NK-92 treated with Interleukin-12 subunit alpha and Interleukin-12 subunit beta, amount 100 ng/mL, for 24 hours (cell line): ENCODE data around the gene PCID2.
"Not testable (repeated sequence)": the region's sequence is repeated elsewhere in the genome, so short reads cannot be mapped to it uniquely, and the experiment has no call there.

Experiments used
- DNase-seq: peaks from one replicate; lab custom pipeline; 2025; lab: John Stamatoyannopoulos, UW

The PCID2 gene

DNA sequence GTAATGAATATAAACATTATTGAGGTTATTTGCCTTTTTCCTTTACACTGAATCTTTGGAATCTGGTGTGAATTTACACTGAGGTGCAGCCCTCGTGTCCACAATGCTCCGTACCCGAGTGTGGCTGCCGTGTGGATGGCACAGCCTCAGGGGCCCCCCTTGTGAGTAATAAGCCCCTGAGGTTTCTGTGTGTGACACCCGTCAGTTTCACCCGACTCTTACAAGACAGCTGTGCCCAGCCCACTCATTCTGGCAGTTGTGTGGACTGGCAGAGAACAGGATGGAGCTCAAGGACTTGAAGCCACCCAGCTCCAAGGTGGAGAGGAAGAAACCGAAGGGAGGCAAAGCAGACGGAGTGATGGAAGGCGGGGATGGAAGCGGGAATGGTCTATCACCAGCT, 42.2 kb downstream of the PCID2 start:
- DNase-seq: no peak

DNA sequence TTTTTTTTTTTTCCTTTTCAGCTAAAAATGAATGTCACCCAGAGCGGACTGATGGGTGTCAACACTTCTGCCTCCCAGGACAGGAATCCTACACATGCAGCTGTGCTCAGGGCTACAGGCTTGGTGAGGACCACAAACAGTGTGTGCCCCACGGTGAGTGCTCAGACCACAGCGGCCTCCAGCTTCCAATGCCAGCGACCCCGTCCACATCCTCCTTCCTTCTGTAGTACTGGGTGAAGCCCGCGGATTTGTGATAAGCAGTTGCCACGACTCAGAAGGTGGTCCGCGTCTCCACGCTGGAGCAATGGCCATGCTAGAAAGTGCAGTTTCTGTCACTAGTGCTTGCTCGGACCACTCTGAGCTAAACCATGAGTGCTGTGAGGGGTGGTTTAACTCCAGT, 44.0 kb downstream of the PCID2 start:
- DNase-seq: no peak

- DNase-seq: no peak
Observed at GRCh38 chr13:113162783-113163685, 45.4 kb downstream of the PCID2 start.

- DNase-seq: not testable (repeated sequence)
Observed at GRCh38 chr13:113161975-113162374, 46.5 kb downstream of the PCID2 start.

- no peak for DNase-seq
Observed at GRCh38 chr13:113161433-113161832, 47.0 kb downstream of the PCID2 start.

- DNase-seq: no peak
Observed at GRCh38 chr13:113160983-113161382, 47.5 kb downstream of the PCID2 start.

DNA sequence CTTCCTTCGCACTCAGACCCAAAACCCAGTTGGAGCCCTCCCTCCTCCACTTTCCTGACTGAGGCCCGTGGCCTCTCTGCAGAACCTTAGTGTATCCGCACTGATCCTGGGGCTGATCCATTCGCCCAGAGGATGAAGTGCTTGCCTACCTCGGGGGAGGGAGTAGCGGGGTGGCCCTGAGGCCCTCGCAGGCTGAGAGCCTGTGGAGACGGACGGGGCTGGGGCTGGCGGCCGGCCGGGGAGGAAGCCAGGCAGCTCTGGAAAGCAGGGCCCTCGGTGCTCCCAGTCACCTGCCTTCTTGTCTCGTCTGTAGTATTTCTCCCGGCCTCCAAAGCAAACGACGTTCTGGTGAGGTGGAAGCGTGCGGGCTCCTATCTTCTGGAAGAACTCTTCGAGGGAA, 48.8 kb downstream of the PCID2 start:
- no peak for DNase-seq

DNA sequence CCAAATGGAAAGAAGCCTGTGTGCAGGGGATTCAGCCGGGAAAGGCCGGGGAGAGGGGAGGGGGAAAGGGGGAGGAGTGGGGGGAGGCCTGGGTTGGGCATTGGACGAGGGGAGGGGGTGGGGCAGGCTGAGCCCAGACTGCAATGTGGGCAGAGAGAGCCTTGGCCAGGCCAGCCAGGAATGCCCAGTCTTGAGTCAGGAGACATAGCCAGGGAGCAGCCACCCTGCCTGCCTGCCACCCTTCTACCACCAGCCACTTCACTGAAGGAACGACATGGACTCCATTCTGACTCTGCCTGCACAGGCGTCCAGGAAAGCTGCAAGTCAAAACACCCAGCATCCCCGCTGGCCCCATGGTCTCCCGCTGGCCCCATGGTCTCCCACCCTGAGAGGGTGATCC, 49.5 kb downstream of the PCID2 start:
- DNase-seq: no peak

DNA sequence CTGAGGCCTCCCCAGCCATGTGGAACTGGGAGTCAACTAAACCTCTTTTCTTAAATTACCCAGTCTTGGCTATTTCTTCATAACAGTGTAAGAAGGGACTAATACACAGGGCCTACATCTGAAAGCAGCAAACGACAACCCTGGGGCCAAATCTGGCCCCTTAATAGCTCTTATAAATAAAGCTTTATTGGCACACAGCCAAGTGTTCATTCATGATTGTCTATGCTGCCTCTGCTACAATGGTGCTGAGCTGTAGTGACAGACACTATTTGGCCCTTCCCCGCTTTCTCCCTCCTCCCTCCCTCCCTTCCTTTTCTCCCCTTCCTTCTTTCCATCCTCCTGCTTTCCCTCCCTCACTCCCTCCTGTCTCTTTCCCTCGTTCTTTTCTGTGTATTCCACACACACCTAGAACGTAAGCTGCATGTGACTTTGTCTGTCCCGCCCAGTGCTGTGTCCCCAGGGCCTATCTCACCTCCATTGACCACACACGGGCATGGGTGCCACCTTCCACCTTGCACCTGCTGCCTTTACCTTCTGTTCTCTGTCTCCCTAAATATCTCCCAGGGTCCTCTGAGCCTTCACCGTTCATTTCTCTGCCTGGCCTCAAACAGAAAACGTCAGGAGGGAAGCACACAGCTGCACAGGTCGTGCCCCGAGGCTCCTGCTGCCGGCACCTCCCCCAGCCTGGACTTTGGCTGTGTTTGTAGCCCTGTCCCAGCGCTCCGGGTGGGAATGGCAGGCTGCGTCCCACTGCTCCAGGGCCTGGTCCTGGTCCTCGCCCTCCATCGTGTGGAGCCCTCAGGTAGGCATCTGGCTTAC, 50.3 kb downstream of the PCID2 start, which contains the start of gene PROZ:
PROZ (plus strand) TSS at position 720 of the 819 bp plus-strand sequence; CDS start at position 733, 13 bp downstream.
- no peak for DNase-seq

DNA sequence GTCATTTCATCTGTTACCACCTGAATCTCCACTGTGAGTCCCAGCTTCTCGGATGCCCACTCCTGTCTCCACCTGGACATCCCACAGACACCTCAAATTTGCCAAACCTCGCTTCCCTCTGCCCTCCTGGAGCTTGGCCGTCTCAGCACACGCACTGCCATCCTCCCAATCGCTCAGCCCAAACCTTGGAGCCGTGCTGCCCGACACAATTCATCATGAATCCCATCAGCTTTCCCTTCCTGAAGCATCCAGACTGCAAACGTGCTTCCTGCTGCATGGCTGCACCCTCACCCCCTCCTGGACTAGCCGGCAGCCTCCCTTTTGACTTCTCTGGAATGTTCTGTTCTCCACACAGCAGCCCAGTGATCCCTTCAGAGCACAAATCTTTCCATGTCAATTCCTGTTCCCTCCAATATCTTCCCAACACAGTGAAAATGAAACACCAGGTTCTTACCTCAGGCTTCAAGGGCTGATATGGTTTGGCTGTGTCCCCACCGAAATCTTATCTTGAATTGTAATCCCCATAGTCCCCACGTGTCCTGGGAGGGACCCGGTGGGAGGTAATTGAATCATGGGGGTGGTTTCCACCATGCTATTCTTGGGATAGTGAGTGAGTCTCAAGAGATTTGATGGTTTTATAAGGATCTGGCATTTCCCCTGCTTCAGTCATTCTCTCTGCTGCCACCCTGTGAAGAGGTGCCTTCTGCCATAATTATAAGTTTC, 51.1 kb downstream of the PCID2 start:
- DNase-seq: no peak

GRCh38 chr13:113155982-113156655, 52.4 kb downstream of the PCID2 start:
- DNase-seq: no peak

DNA sequence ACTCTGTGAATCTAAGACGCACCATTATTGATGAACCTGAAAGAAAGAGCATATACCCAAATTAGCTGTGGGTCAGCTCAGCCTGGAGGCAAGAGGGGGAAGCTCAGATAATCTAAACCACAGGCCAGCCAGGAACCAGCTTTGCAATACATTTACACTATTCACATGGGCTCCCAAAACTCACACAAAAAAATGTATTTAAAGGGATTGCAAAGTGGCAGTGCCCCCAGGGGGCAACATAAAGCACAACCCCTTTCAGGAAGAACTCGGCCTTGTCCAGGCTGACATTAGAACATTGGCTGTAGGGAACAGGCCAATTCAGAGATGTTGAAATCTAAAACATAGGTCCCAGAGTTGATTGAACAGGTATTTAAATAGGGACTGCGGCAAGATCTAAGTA, 53.3 kb downstream of the PCID2 start:
- no peak for DNase-seq

DNA sequence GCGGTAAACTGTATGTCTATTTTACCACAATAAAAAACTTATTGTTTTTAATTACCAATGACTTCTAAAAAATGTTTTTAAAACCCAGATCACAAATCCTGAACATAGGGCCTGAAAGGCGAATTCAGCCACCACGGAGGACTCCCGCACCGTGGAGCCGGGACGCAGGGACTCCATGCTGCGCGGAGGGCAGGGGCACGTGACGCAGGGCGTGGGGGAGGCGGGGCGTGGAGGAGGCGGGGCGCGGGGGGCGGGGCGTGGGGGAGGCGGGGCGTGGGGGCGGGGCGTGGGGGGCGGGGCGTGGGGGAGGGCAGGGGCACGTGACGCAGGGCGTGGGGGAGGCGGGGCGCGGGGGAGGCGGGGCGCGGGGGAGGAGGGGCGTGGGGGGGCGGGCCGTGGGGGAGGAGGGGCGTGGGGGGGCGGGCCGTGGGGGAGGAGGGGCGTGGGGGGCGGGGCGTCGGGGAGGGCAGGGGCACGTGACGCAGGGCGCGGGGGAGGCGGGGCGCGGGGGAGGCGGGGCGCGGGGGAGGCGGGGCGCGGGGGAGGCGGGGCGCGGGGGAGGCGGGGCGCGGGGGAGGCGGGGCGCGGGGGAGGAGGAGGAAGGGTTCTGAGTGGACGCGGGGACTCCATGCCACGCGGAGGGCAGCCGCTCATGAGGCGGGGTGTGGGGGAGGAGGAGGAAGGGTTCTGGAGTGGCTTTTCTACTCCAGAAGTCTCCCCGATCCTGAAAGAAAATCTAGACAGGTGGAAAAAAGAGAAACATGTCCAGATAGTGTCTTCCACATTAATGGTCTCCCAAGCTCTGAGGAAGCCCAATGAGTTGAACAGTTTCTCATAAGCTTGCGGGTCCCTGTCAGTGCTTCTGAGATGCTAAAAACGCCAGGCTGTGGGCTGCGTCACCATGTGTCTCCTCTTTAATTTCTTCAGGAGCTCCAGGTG, 54.4 kb downstream of the PCID2 start:
- no peak for DNase-seq

DNA sequence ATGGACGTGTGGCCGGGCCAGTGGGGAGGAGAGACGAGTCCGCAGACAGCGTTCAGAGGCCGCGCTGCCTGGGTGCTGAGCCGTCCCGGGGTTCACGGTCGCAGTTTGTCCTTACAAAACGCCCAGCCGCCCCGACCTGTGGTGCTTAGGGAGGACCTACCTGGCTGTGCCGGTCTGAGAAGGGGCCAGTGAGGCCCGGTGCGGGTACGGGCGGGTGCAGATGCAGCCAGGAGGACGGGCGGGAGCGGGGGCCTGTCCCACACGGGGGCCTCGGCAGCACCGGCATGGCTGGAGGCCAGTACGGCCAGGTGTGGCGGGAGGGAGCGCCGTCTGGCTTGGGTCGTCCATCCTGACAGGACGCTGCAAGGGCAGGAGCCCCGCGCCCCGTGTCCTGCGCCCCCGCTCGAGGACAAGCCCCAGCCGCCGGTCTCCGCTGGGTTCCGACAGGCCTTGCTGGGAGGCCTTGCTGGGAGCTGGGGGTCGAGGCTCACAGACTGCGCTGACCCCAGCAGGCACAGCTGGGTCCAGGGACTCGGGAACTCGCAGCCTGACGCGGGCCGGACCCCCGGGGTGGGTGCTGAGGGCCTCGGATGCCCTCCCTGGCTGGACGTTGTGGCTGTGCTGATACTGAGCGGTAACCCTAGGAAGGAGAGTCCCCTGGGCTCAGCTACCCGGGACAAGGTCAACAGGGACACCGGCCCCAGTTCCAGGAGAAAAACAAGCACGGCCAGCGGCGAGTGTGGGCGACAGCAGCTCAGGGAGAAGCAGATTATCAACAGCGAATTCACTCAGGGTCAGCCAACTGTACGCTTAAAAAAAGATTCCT, 55.3 kb downstream of the PCID2 start:
- no peak for DNase-seq

DNA sequence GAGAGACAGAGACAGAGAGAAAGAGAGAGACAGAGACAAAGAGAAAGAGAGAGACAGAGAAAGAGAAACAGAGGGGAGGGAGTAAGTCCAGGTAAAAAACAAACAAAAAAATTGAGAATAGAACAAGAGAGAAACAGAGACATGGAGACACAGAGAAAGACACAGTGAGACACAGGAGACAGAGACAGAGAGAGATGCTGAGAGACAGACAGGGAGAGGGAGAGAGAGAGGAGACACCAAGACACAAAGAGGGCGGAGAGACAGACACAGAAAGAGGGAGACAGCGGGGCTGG, 55.8 kb downstream of the PCID2 start:
- DNase-seq: no peak

DNA sequence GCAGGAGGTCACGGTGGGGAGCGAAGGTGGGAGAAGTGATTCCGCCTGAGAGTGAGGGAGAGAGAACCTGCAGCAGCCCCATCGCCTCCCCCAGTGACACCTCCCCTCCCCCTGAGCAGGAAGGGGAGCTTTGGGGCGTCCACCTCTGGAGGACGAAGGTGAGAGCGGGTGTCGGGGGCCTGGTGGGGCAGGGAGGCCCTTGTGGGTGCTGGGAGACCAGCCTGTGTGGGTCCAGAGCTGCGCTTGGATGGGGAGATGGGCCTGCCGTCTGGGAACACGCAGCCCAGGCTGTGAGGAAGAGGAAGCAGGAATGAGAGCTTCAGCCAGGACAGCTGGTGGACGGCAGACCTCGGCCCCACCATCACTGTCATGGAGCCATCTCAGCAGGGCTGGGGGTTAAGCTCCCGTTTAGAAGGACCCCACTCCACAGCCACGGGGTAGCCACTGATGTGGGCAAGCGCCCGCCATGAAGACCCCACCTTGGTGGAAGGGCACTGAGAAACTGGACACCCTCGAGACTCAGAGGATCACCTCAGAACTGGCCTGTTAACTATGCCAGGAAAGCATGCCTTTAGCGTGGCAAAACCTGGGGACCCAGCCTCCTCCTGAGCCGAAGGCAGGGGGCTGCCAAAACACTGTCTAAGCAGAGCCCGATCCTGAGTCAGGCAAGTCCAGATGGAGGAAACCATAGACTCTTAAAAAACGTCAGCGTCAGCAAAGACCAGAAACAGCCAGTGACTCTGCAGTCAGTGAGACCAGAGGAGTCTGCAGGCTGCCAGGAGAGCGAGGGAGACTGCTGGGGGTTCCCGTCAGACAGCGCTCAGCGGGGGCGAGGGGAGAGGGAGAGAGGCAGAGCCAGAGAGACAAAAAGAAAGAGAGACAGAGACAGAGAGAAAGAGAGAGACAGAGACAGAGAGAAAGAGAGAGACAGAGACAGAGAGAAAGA, 56.5 kb downstream of the PCID2 start:
- no peak for DNase-seq

DNA sequence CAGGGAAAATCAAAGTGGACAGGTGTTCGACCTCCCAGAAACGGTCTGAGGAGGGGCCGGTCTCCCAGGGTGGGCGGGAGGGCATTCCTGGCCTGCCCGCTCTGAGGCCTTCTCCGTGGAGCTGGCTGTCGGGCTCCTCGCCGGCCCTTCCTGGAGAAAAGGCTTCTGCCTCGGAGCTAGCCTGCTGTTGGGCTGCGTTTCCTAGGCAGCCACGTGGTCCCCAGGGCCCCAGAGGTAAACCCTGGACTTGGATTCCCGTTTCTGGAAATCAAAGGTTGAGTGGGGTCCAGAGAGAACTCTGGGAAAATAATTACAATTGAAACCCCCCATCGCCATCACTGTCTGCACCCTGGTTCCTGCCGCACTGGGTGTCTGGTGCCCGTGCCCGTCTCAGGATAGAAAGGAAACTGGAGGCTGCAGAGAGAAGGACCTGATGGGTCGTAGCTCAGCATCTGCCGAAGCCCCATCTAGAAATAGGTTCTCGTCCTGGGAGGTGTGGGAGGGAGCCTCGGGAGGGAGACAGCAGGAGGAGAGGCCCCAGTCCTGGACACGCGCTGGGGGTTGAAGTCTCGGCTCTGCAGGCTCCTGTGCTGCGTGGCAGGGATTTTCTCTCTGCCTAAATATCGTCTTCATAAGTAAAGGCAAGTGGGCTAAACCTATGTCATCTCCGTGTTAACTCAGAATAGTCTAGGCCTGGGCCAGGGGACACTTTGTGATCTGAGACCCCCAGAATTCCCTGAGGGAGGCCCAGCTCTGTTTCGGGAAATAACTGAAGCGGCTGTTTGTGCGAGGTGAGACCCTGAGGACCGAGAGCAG, 57.7 kb downstream of the PCID2 start:
- no peak for DNase-seq
